Loucy (cell line): ENCODE results near the gene PDGFD.

ENCODE experiments used
- H2AFZ ChIP-seq: fragments of 200-600 bp; sonication (generic); 2 replicates; pipeline ENCODE4 v1.6.0; 2016; ENCODE audit warnings: antibody characterized with exemption, mild to moderate bottlenecking, low read length, moderate library complexity
- H3F3A ChIP-seq: fragments of 200-600 bp; 2 replicates; pipeline ENCODE4 v1.6.0; 2016; ENCODE audit warnings: antibody characterized with exemption, low read depth, mild to moderate bottlenecking
- H3K27me3 ChIP-seq: fragments of 200-600 bp; sonication (generic); 2 replicates; pipeline ENCODE4 v1.6.1; 2014; ENCODE audit warnings: low read length, mild to moderate bottlenecking; ENCODE audit not compliant: insufficient read depth, poor library complexity, severe bottlenecking
- H3K36me3 ChIP-seq: fragments of 200-600 bp; sonication (generic); 2 replicates; pipeline ENCODE4 v1.6.1; 2016; ENCODE audit warnings: low read length; ENCODE audit not compliant: insufficient read depth
- H3K4me1 ChIP-seq: fragments of 200-600 bp; sonication (generic); 2 replicates; pipeline ENCODE4 v1.5.1; 2014; ENCODE audit warnings: low read length, mild to moderate bottlenecking; ENCODE audit not compliant: insufficient read depth, poor library complexity, severe bottlenecking
- H3K4me2 ChIP-seq: fragments of 200-600 bp; sonication (generic); 2 replicates; pipeline ENCODE4 v1.6.0; 2014; ENCODE audit warnings: antibody characterized with exemption, low read length, low read depth, mild to moderate bottlenecking; ENCODE audit not compliant: poor library complexity, severe bottlenecking
- H3K4me3 ChIP-seq: fragments of 200-600 bp; sonication (generic); 2 replicates; pipeline ENCODE4 v1.5.1; 2014; ENCODE audit warnings: low read length, mild to moderate bottlenecking, mixed read lengths; ENCODE audit not compliant: poor library complexity, severe bottlenecking
- H3K79me2 ChIP-seq: fragments of 200-600 bp; sonication (generic); 2 replicates; pipeline ENCODE4 v1.6.1; 2014; ENCODE audit warnings: low read length; ENCODE audit not compliant: insufficient read depth
- H3K9ac ChIP-seq: fragments of 200-600 bp; sonication (generic); 2 replicates; pipeline ENCODE4 v1.6.0; 2014; ENCODE audit warnings: mild to moderate bottlenecking, low read depth, low read length, moderate library complexity; ENCODE audit not compliant: poor library complexity, severe bottlenecking
- H3K9me2 ChIP-seq: fragments of 200-600 bp; sonication (generic); replicated peaks from 2 replicates; pipeline ENCODE4 v1.6.1; 2016; ENCODE audit warnings: low read depth, low read length, mixed read lengths
- H3K9me3 ChIP-seq: fragments of 200-600 bp; sonication (generic); 2 replicates; pipeline ENCODE4 v1.6.1; 2014; ENCODE audit warnings: mild to moderate bottlenecking, antibody characterized with exemption, low read length, low read depth; ENCODE audit not compliant: insufficient read depth
- H4K20me1 ChIP-seq: fragments of 200-600 bp; sonication (generic); 2 replicates; pipeline ENCODE4 v1.6.0; 2014; ENCODE audit warnings: antibody characterized with exemption, low read length, mild to moderate bottlenecking; ENCODE audit not compliant: insufficient read depth, poor library complexity, severe bottlenecking
- EZH2phosphoT487 ChIP-seq: fragments of 200-600 bp; IDR thresholded peaks from 2 replicates; pipeline ENCODE4 v1.6.1; 2018; ENCODE audit warnings: antibody characterized with exemption, mild to moderate bottlenecking, moderate library complexity, borderline replicate concordance
- TF ChIP-seq, protein P1 (sequence below): fragments of 200-600 bp; sonication (generic); conservative IDR thresholded peaks from 2 replicates; pipeline ENCODE4 v1.5.1; 2014; ENCODE audit warnings: mild to moderate bottlenecking, antibody characterized with exemption, low read length

Gene PDGFD

DNA sequence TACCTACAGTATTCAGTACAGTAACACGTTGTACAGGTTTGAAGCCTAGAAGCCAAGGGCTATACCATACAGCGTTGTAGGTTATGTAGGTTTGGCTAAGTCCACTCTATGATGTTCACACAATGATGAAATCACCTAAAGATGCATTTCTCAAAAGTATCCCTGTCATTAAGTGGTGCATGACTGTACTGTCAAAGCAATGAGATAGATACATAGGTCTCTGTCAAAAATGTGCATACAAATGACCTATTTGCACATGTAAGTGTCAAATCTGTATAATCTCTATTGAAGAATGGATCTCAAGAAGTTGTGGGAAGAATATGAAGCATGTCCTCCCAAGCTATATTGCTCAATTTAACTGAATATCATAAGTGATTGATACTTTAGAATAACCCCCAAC is 139.4 kb downstream of the PDGFD start:
- H3K36me3 ChIP-seq, result no peaks in the 10 kb centered on the region
- no peak overlapping the region for H3K4me3 ChIP-seq
- no peaks in the 10 kb centered on the region for H3K4me1 ChIP-seq
- no peaks in the 10 kb centered on the region for H3K79me2 ChIP-seq
- no peaks in the 10 kb centered on the region for H3K9me2 ChIP-seq
- TF ChIP-seq EZH2phosphoT487, result no peak
- H3K27me3 ChIP-seq, result no peaks in the 10 kb centered on the region
- no peak overlapping the region for H2AFZ ChIP-seq
- H3K4me2 ChIP-seq, result no peak overlapping the region
- no peaks in the 10 kb centered on the region for H4K20me1 ChIP-seq
- no peaks in the 10 kb centered on the region for H3F3A ChIP-seq
- no peaks in the 10 kb centered on the region for H3K9me3 ChIP-seq
- no peak overlapping the region for H3K9ac ChIP-seq

DNA sequence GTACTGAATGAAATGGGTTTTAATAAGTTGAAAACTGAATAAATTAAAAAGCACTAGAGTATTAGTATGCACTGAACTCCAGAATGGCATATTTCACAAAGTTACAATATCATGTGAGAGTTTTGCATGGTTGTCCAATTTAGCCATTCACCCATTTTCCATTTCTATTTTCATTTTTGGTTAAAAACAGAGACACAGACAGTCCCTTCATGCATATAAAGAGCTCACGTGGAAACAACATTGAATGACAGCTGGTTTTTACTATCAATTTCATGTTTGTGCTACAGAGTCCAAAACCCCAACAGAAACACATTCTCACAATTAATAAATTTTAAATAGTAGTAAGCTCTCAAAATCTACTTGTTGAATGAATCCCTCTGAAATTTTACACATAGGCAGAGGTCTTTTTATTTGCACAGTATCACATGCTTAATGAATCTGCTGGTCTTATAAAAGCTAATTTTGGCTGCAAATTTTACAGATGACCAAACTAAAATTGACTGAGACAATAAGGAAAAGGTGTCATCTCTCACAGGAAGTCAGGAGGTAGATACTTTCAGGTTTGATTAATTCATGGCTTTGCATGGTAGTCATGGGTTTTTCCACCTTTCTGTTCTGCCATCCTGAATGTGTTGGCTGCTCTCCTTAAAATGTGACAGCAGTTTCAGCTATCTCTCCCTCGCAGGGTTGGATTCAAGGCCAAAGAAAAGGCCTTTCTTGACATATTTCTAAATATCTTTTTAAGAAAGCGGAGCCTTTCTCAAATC is 148.1 kb downstream of the PDGFD start:
- no peak overlapping the region for H3K9ac ChIP-seq
- no peaks in the 10 kb centered on the region for H3K36me3 ChIP-seq
- no peak overlapping the region for H3K4me3 ChIP-seq
- H3K79me2 ChIP-seq, result no peaks in the 10 kb centered on the region
- no peaks in the 10 kb centered on the region for H4K20me1 ChIP-seq
- no peak overlapping the region for H3K4me2 ChIP-seq
- no peaks in the 10 kb centered on the region for H3F3A ChIP-seq
- H3K9me2 ChIP-seq, result no peaks in the 10 kb centered on the region
- H2AFZ ChIP-seq, result no peak overlapping the region
- H3K27me3 ChIP-seq, result no peaks in the 10 kb centered on the region
- H3K9me3 ChIP-seq, result no peaks in the 10 kb centered on the region
- no peaks in the 10 kb centered on the region for H3K4me1 ChIP-seq
- no peak for TF ChIP-seq EZH2phosphoT487
- TF ChIP-seq, protein P1, sequence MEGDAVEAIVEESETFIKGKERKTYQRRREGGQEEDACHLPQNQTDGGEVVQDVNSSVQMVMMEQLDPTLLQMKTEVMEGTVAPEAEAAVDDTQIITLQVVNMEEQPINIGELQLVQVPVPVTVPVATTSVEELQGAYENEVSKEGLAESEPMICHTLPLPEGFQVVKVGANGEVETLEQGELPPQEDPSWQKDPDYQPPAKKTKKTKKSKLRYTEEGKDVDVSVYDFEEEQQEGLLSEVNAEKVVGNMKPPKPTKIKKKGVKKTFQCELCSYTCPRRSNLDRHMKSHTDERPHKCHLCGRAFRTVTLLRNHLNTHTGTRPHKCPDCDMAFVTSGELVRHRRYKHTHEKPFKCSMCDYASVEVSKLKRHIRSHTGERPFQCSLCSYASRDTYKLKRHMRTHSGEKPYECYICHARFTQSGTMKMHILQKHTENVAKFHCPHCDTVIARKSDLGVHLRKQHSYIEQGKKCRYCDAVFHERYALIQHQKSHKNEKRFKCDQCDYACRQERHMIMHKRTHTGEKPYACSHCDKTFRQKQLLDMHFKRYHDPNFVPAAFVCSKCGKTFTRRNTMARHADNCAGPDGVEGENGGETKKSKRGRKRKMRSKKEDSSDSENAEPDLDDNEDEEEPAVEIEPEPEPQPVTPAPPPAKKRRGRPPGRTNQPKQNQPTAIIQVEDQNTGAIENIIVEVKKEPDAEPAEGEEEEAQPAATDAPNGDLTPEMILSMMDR, result no peak

GRCh38 chr11:104011044-104011443 is 152.9 kb downstream of the PDGFD start:
- Histone ChIP-seq H3K9ac (no peak overlapping the region), H3K4me3 (no peak overlapping the region), H3K79me2 (no peaks in the 10 kb centered on the region), H3K27me3 (no peaks in the 10 kb centered on the region), H3K9me2 (no peaks in the 10 kb centered on the region), H3K9me3 (no peaks in the 10 kb centered on the region), H3K36me3 (no peaks in the 10 kb centered on the region), H3F3A (no peaks in the 10 kb centered on the region), H3K4me1 (no peaks in the 10 kb centered on the region), H4K20me1 (no peaks in the 10 kb centered on the region), H3K4me2 (no peak overlapping the region), H2AFZ (no peak overlapping the region)
- TF ChIP-seq, protein P1, result no peak

- H3K79me2 ChIP-seq, result no peaks in the 10 kb centered on the region
- H2AFZ ChIP-seq, result no peak overlapping the region
These were observed 154.2 kb downstream of the PDGFD start for GRCh38 chr11:104009744-104010143.

More at GRCh38 chr11:104009744-104010143, 154.2 kb downstream of the PDGFD start:
- no peaks in the 10 kb centered on the region for H3K9me3 ChIP-seq
- no peaks in the 10 kb centered on the region for H3F3A ChIP-seq
- no peaks in the 10 kb centered on the region for H3K4me1 ChIP-seq
- no peak overlapping the region for H3K9ac ChIP-seq
- H3K9me2 ChIP-seq, result no peaks in the 10 kb centered on the region
- TF ChIP-seq, protein P1, result no peak
- no peak for TF ChIP-seq EZH2phosphoT487
- H3K4me2 ChIP-seq, result no peak overlapping the region
- H3K4me3 ChIP-seq, result no peak overlapping the region
- H3K36me3 ChIP-seq, result no peaks in the 10 kb centered on the region
- H3K27me3 ChIP-seq, result no peaks in the 10 kb centered on the region
- H4K20me1 ChIP-seq, result no peaks in the 10 kb centered on the region
